Ovary (tissue), 9 donors: ENCODE data around the gene ADAT2. TPM values are rescaled to one million over a fixed set of nuclear protein-coding genes. Genes with fewer than 3 reads are reported as not detected.

Experiments
- DNase-seq, 5 donors: peaks; one replicate each; pipeline ENCODE4 v3.0.0-alpha.2; 2019 to 2020
- H3K27ac ChIP-seq, 2 donors: fragments of 200-600 bp; one replicate each; pipeline versions ENCODE4 v1.5.1 to v1.8.0; 2019 to 2022
- H3K27me3 ChIP-seq: fragments of 200-600 bp; one replicate; pipeline ENCODE4 v1.8.0; 2022
- H3K36me3 ChIP-seq: fragments of 200-600 bp; sonication (generic); one replicate; pipeline ENCODE4 v1.5.1; 2019
- H3K4me1 ChIP-seq: one replicate; pipeline ENCODE4 v1.8.1; 2013; ENCODE audit warnings: mild to moderate bottlenecking, moderate library complexity; ENCODE audit not compliant: insufficient read depth
- H3K4me3 ChIP-seq: fragments of 200-600 bp; sonication (generic); one replicate; pipeline ENCODE4 v1.5.1; 2017
- H3K9me3 ChIP-seq, 2 donors: fragments of 200-600 bp in 1 of 2; sonication (generic) in 1 of 2; one replicate each; pipeline versions ENCODE4 v1.5.1 to v1.8.1; 2013 to 2019; ENCODE audit warnings: mild to moderate bottlenecking in 1 of 2, moderate library complexity in 1 of 2
- CTCF ChIP-seq, 3 donors: fragments of 450-650 bp in 2 of 3; fragments of 200-600 bp in 1 of 3; IDR thresholded peaks; one replicate each; pipeline versions ENCODE4 v1.5.1 to v1.8.0; 2016 to 2022; ENCODE audit warnings: antibody characterized with exemption in 3 of 3, mild to moderate bottlenecking in 1 of 3
- EP300 ChIP-seq: sonication (generic); formaldehyde crosslinking; IDR thresholded peaks from one replicate; pipeline ENCODE4 v1.6.1; 2017; ENCODE audit warnings: antibody characterized with exemption
- POLR2A ChIP-seq: fragments of 450-650 bp; IDR thresholded peaks from one replicate; pipeline ENCODE4 v1.6.1; 2017; ENCODE audit warnings: antibody characterized with exemption, mild to moderate bottlenecking, moderate library complexity
- WGBS, 3 donors: extraction: QIAGEN DNeasy Blood & Tissue Kit in 1 of 3; methylation state at CpG; one replicate each; pipeline versions ENCODE4 v1.1.5 to v1.1.7; 2013 to 2017; 5-methylcytosine and 5-hydroxymethylcytosine counted together
- intact Hi-C, 4 donors: fragments of 100-400 bp; cut with DNase I; formaldehyde crosslinking; loops; one replicate each; pipeline versions ENCODE4 v1.11.0 to v1.15.1; 2022 to 2023
- polyA plus RNA-seq, 2 donors: library from polyadenylated mRNA; stranded (reverse); fragments of 200-250 nt in 1 of 2; fragments of 350-450 nt in 1 of 2; fragmentation: Illumina TruSeq in 1 of 2; extraction: RNeasy Lipid Tissue Mini Kit (QIAGEN cat#74804) in 1 of 2; gene quantifications; one replicate each; pipeline ENCODE4 v1.2.3, GENCODE V29; 2013 to 2014
- total RNA-seq, 7 donors: library from RNA; depleted of rRNA in 2 of 7; stranded (reverse); fragments of >200 nt in 2 of 7; fragmentation: NEBNext Ultra II Directional in 3 of 7; extraction: Animal tissue kit (Norgen Biotek cat#: 25700) in 3 of 7; gene quantifications; one replicate each; pipeline versions ENCODE4 v1.1.0 to v1.2.4, GENCODE V29; 2016 to 2023
- donor health status: DM: no; HTN: no; CAD: no; lungs with moderate emphysema.
- donor health status: DM: no; HTN: no; CAD: no.
- donor health status: Bipolar disorder and iron deficiency.
- donor health status: DM: yes; HTN: yes; CAD: no.
- donor health status: DM: no; HTN: no; CAD: no.
- donor health status: DM: yes; HTN: yes; CAD: no.

The ADAT2 gene
- total and polyA plus RNA-seq, 9 donors: 1.9 to 6.1 (median 4.6) TPM

GRCh38 chr6:143397227-143398222, 53.0 kb downstream of the ADAT2 start:
- H3K4me3 ChIP-seq: no peak overlapping the region
- intact Hi-C loops: no loop called here
- H3K9me3 ChIP-seq: no peaks in the 10 kb centered on the region
- H3K36me3 ChIP-seq: no peaks in the 10 kb centered on the region
- 54 to 59% (median 58%) methylated on average over 16 of the region's 16 CpGs for WGBS, 3 donors
- H3K27me3 ChIP-seq: no peaks in the 10 kb centered on the region
- no peaks in the 10 kb centered on the region for H3K4me1 ChIP-seq
- TF ChIP-seq EP300 (no peak), CTCF (IDR thresholded peaks at IDR 0.05) (no peak), POLR2A (no peak)
- H3K27ac ChIP-seq: no peak overlapping the region
- peak in 3 of 5 donors; percentile 17 to 41 (median 27) for DNase-seq

- DNase-seq: no peak
- 80 to 85% (median 84%) methylated on average over 10 of the region's 10 CpGs for WGBS, 3 donors
- H3K27me3 ChIP-seq: no peaks in the 10 kb centered on the region
- no peaks in the 10 kb centered on the region for H3K9me3 ChIP-seq
- H3K27ac ChIP-seq: no peak overlapping the region
- intact Hi-C loops: no loop called here
- no peak overlapping the region for H3K4me3 ChIP-seq
- H3K36me3 ChIP-seq: no peaks in the 10 kb centered on the region
- no peaks in the 10 kb centered on the region for H3K4me1 ChIP-seq
- TF ChIP-seq EP300: no peak
- no peak for TF ChIP-seq POLR2A
- TF ChIP-seq CTCF (IDR thresholded peaks at IDR 0.05): no peak
These were observed 53.8 kb downstream of the ADAT2 start for GRCh38 chr6:143396497-143397226.

- Histone ChIP-seq H3K4me3 (no peak overlapping the region), H3K27me3 (no peaks in the 10 kb centered on the region), H3K36me3 (no peaks in the 10 kb centered on the region), H3K9me3 (no peaks in the 10 kb centered on the region), H3K27ac (no peak overlapping the region), H3K4me1 (no peaks in the 10 kb centered on the region)
- DNase-seq: no peak
- intact Hi-C loops: no loop called here
- TF ChIP-seq EP300 (no peak), CTCF (IDR thresholded peaks at IDR 0.05) (no peak), POLR2A (no peak)
- 95 to 96% (median 95%) methylated on average over 5 of the region's 5 CpGs for WGBS, 3 donors
These were observed 54.8 kb downstream of the ADAT2 start for GRCh38 chr6:143395699-143396098.

GRCh38 chr6:143394389-143394788, 56.1 kb downstream of the ADAT2 start:
- DNase-seq: no peak
- no peaks in the 10 kb centered on the region for H3K27me3 ChIP-seq
- no peak overlapping the region for H3K27ac ChIP-seq
- H3K4me3 ChIP-seq: no peak overlapping the region
- intact Hi-C loops: no loop called here
- H3K36me3 ChIP-seq: no peaks in the 10 kb centered on the region
- H3K9me3 ChIP-seq: no peaks in the 10 kb centered on the region
- 83 to 87% (median 86%) methylated on average over 4 of the region's 4 CpGs for WGBS, 3 donors
- TF ChIP-seq EP300: no peak
- no peak for TF ChIP-seq POLR2A
- TF ChIP-seq CTCF (IDR thresholded peaks at IDR 0.05): no peak
- H3K4me1 ChIP-seq: no peaks in the 10 kb centered on the region
